Measurements from ENCODE around the gene CKB. TPM values are rescaled to one million over a fixed set of nuclear protein-coding genes. Genes with fewer than 3 reads are reported as not detected.

The CKB gene
- total RNA-seq, 6 donors from 2014 or later, result 168 to 303 (median 231) TPM

DNA sequence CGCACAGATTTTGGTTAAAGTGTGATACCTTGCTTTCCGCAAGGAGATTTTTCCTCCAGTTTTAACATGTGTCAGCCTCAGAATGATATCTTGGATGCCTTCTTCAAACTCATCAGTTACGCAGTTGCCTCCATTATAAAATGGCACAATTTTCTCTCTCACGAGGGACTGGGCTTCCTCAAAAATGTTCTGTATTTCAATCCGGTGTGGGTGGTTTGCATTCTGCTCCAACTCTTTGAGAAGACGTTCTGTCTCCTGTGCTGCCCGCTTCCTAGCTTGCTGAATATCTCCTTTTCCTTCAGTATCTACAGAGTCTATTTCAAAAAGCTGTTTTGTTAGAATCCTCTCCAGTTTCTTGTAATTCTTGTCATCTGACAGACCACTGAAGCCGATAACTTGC lies 38.1 kb upstream of the CKB start:
- no peak for ATAC-seq (ENCODE audit: low FRiP score in 2 of 2)
- Histone ChIP-seq H3K27ac (peak overlapping the region in 2 of 4 donors; percentile 98 to 99), H3K9me3 (no peaks in the 10 kb centered on the region), H3K4me3 (peak overlapping the region in 1 of 4 donors; percentile 84), H3K27me3 (no peaks in the 10 kb centered on the region), H3K4me1 (peaks cover 53 to 69% (median 58%) of the 10 kb centered on the region in 4 donors), H3K36me3 (peaks cover 8 to 32% (median 16%) of the 10 kb centered on the region in 4 donors)
- DNase-seq, result no peak
- WGBS, 2 donors, result 64 to 69% methylated on average over 8 of the region's 8 CpGs
- TF ChIP-seq, protein P1, sequence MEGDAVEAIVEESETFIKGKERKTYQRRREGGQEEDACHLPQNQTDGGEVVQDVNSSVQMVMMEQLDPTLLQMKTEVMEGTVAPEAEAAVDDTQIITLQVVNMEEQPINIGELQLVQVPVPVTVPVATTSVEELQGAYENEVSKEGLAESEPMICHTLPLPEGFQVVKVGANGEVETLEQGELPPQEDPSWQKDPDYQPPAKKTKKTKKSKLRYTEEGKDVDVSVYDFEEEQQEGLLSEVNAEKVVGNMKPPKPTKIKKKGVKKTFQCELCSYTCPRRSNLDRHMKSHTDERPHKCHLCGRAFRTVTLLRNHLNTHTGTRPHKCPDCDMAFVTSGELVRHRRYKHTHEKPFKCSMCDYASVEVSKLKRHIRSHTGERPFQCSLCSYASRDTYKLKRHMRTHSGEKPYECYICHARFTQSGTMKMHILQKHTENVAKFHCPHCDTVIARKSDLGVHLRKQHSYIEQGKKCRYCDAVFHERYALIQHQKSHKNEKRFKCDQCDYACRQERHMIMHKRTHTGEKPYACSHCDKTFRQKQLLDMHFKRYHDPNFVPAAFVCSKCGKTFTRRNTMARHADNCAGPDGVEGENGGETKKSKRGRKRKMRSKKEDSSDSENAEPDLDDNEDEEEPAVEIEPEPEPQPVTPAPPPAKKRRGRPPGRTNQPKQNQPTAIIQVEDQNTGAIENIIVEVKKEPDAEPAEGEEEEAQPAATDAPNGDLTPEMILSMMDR (IDR thresholded peaks at IDR 0.05), result no peak
- TF ChIP-seq POLR2AphosphoS5 (IDR thresholded peaks at IDR 0.05), result no peak
- TF ChIP-seq POLR2A (IDR thresholded peaks at IDR 0.05), result no peak
- TF ChIP-seq EP300 (IDR thresholded peaks at IDR 0.05), result no peak

GRCh38 chr14:103559766-103560165 lies 37.1 kb upstream of the CKB start:
- H3K4me1 ChIP-seq, result peaks cover 53 to 64% (median 56%) of the 10 kb centered on the region in 4 donors
- TF ChIP-seq, protein P1 (IDR thresholded peaks at IDR 0.05), result no peak
- TF ChIP-seq POLR2AphosphoS5 (IDR thresholded peaks at IDR 0.05) (no peak), EP300 (IDR thresholded peaks at IDR 0.05) (no peak), POLR2A (IDR thresholded peaks at IDR 0.05) (no peak)
- no peak overlapping the region for H3K4me3 ChIP-seq

DNA sequence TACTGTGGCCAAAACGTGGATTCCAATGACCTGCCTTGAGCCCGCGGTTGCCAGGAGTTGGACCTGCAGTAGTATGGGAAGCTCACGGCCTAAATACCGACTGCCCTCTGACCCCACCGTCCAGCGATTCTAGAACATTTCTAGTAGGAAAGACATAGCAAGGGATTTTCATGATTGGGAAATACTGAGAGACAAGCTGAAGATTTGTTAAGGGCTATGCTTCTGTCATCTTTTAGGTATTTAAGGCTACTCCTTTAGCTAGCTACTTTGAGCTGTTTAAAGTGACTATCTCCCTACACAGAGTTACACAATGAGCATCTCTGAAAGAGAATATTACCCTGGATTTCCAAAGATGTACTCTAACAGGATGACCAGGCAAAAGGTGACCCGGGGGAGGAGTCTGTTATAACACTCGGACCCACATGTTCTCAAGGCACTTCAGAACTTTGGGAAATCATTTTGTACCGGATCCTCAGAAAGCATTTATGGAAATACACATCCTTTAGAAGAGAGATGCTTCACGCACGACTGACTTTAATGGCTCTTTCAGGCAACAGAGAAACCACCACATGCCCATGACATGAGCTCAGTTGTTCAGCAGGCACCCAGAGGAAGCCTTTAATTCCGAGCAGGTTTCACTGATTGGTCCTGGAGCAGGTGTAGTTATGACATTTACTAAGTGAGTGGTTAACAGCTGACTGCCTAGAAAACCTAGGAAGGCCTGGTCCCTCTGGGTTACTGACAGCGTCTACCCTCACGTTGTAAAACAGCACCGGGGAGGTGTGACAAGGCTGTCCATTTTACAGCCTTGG lies 35.6 kb upstream of the CKB start:
- Histone ChIP-seq H3K27me3 (no peaks in the 10 kb centered on the region), H3K4me1 (peaks cover 41 to 52% (median 44%) of the 10 kb centered on the region in 4 donors), H3K27ac (peak overlapping the region in 1 of 4 donors; percentile 43), H3K4me3 (no peak overlapping the region), H3K9me3 (no peaks in the 10 kb centered on the region), H3K36me3 (peaks cover 8 to 32% (median 20%) of the 10 kb centered on the region in 4 donors)
- TF ChIP-seq, protein P1 (IDR thresholded peaks at IDR 0.05), result no peak
- TF ChIP-seq POLR2AphosphoS5 (IDR thresholded peaks at IDR 0.05) (no peak), EP300 (IDR thresholded peaks at IDR 0.05) (no peak), POLR2A (IDR thresholded peaks at IDR 0.05) (no peak)
- DNase-seq (no peak), ATAC-seq (ENCODE audit: low FRiP score in 2 of 2) (peak in 1 of 2 donors; percentile 19)
- WGBS, 2 donors, result 89 to 91% methylated on average over 16 of the region's 16 CpGs

More at GRCh38 chr14:103559766-103560165, 37.1 kb upstream of the CKB start:
- no peak for DNase-seq
- 77 to 83% methylated on average over 9 of the region's 9 CpGs for WGBS, 2 donors
- Histone ChIP-seq H3K27ac (peak overlapping the region in 1 of 4 donors; percentile 7), H3K36me3 (peaks cover 8 to 32% (median 19%) of the 10 kb centered on the region in 4 donors), H3K9me3 (no peaks in the 10 kb centered on the region), H3K27me3 (no peaks in the 10 kb centered on the region)
- no peak for ATAC-seq (ENCODE audit: low FRiP score in 2 of 2)

DNA sequence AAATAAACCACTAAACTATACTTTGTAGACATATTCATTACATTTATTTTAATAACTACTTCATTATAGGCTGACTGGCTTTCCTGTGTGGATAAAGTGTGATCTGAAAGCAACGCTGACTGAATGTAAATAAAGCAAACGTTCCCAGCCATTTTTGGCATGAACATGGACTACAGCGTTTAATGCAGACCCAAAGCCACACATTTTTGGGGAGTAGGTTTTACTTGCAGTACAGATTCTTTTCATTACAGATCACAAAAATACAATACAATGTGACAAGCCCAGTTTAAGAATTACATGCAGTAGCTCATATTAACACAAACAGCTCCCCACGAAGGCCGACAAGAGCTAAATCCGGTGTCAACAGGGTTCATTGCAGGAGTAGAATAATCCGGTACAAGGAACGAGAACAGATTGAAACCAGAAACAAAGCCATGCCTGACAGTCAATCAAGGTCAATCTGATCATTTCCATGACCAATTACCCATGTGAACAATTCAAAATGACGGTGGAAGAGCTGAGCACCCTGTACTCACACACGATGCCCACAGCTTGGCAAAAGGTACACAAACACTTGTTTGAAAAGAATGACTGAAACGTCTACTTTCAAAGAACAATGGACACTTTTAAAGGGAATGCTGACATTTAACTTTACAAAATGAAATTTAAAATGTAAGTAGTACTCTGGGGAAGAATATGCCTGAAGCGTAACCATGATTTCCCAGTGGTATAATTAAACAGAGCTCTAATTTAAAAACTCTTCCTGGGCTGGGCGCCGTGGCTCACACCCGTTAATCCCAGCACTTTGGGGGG lies 34.5 kb upstream of the CKB start:
- H3K36me3 ChIP-seq, result peaks cover 8 to 32% (median 20%) of the 10 kb centered on the region in 4 donors
- H3K4me1 ChIP-seq, result peaks cover 43 to 61% (median 45%) of the 10 kb centered on the region in 4 donors
- H3K27me3 ChIP-seq, result no peaks in the 10 kb centered on the region
- WGBS, 2 donors, result 63 to 67% methylated on average over 13 to 15 of the region's 15 CpGs
- ATAC-seq (ENCODE audit: low FRiP score in 2 of 2) (no peak), DNase-seq (no peak)
- peak overlapping the region in 1 of 4 donors; percentile 43 for H3K27ac ChIP-seq
- TF ChIP-seq POLR2A (IDR thresholded peaks at IDR 0.05) (no peak), EP300 (IDR thresholded peaks at IDR 0.05) (no peak), POLR2AphosphoS5 (IDR thresholded peaks at IDR 0.05) (no peak)
- TF ChIP-seq, protein P1 (IDR thresholded peaks at IDR 0.05), result no peak
- H3K4me3 ChIP-seq, result no peak overlapping the region
- H3K9me3 ChIP-seq, result no peaks in the 10 kb centered on the region
